Measurements from ENCODE around the gene CD244.

The CD244 gene

GRCh38 chr1:160844447-160845232 is 18.0 kb downstream of the CD244 start:
- no peak for TF ChIP-seq CTCF (IDR thresholded peaks at IDR 0.05; ENCODE audit: insufficient read depth, missing control alignments)
- DNase-seq (ENCODE audit: insufficient read length, low spot score): no peak
- no peak for FAIRE-seq

GRCh38 chr1:160841079-160841478 is 21.6 kb downstream of the CD244 start:
- no peak for DNase-seq (ENCODE audit: insufficient read length, low spot score)
- no peak for TF ChIP-seq CTCF (IDR thresholded peaks at IDR 0.05; ENCODE audit: insufficient read depth, missing control alignments)
- FAIRE-seq: no peak

- no peak for FAIRE-seq
- DNase-seq (ENCODE audit: insufficient read length, low spot score): no peak
- no peak for TF ChIP-seq CTCF (IDR thresholded peaks at IDR 0.05; ENCODE audit: insufficient read depth, missing control alignments)
Measured at GRCh38 chr1:160839746-160840145, 22.9 kb downstream of the CD244 start.

- no peak for TF ChIP-seq CTCF (IDR thresholded peaks at IDR 0.05; ENCODE audit: insufficient read depth, missing control alignments)
- FAIRE-seq: no peak
- no peak for DNase-seq (ENCODE audit: insufficient read length, low spot score)
Measured at GRCh38 chr1:160838888-160839287, 23.8 kb downstream of the CD244 start.

GRCh38 chr1:160837558-160838205 is 25.0 kb downstream of the CD244 start:
- no peak for DNase-seq (ENCODE audit: insufficient read length, low spot score)
- TF ChIP-seq CTCF (IDR thresholded peaks at IDR 0.05; ENCODE audit: insufficient read depth, missing control alignments): no peak
- no peak for FAIRE-seq

GRCh38 chr1:160836981-160837557 is 25.6 kb downstream of the CD244 start:
- DNase-seq (ENCODE audit: insufficient read length, low spot score): no peak
- no peak for TF ChIP-seq CTCF (IDR thresholded peaks at IDR 0.05; ENCODE audit: insufficient read depth, missing control alignments)
- FAIRE-seq: no peak

GRCh38 chr1:160836561-160836960 is 26.1 kb downstream of the CD244 start:
- FAIRE-seq: no peak
- DNase-seq (ENCODE audit: insufficient read length, low spot score): no peak
- TF ChIP-seq CTCF (IDR thresholded peaks at IDR 0.05; ENCODE audit: insufficient read depth, missing control alignments): no peak

Measured in D721Med (cell line).